Left ventricle myocardium inferior (tissue), 1 donor: ENCODE data around the gene SLC1A7. TPM values are rescaled to one million over a fixed set of nuclear protein-coding genes. Genes with fewer than 3 reads are reported as not detected.

ENCODE experiments used
- DNase-seq: peaks from one replicate; pipeline ENCODE4 v3.0.0-alpha.2; 2020
- H3K27ac ChIP-seq: fragments of 200-600 bp; replicated peaks from 2 replicates; pipeline ENCODE4 v1.8.0; 2021
- H3K27me3 ChIP-seq: fragments of 200-600 bp; 2 replicates; pipeline ENCODE4 v1.8.0; 2021; ENCODE audit warnings: low read depth
- H3K36me3 ChIP-seq: fragments of 200-600 bp; 2 replicates; pipeline ENCODE4 v1.8.0; 2021
- H3K4me1 ChIP-seq: fragments of 200-600 bp; 2 replicates; pipeline ENCODE4 v1.8.0; 2021
- H3K4me3 ChIP-seq: fragments of 200-600 bp; 2 replicates; pipeline ENCODE4 v1.8.0; 2021; ENCODE audit warnings: mild to moderate bottlenecking, moderate library complexity
- H3K9me3 ChIP-seq: fragments of 200-600 bp; replicated peaks from 2 replicates; pipeline ENCODE4 v1.8.0; 2021
- intact Hi-C: fragments of 100-400 bp; cut with micrococcal nuclease; formaldehyde crosslinking; loops from one replicate; pipeline ENCODE4 v1.11.0; 2022
- total RNA-seq: library from RNA; stranded (reverse); fragmentation: NEBNext Ultra II Directional; extraction: Animal tissue kit (Norgen Biotek cat#: 25700); gene quantifications from one replicate; pipeline ENCODE4 v1.2.1, GENCODE V29; 2021
- TF ChIP-seq, protein P1 (sequence below): fragments of 200-600 bp; IDR thresholded peaks from 2 replicates; pipeline ENCODE4 v1.8.0; 2021; ENCODE audit warnings: antibody characterized with exemption, mild to moderate bottlenecking, borderline replicate concordance
- donor health status: DM: no; HTN: yes; CAD: no; lungs with severe emphysema.

Gene SLC1A7
- total RNA-seq, 1 donor from 2014 or later, result 0.44 TPM

DNA sequence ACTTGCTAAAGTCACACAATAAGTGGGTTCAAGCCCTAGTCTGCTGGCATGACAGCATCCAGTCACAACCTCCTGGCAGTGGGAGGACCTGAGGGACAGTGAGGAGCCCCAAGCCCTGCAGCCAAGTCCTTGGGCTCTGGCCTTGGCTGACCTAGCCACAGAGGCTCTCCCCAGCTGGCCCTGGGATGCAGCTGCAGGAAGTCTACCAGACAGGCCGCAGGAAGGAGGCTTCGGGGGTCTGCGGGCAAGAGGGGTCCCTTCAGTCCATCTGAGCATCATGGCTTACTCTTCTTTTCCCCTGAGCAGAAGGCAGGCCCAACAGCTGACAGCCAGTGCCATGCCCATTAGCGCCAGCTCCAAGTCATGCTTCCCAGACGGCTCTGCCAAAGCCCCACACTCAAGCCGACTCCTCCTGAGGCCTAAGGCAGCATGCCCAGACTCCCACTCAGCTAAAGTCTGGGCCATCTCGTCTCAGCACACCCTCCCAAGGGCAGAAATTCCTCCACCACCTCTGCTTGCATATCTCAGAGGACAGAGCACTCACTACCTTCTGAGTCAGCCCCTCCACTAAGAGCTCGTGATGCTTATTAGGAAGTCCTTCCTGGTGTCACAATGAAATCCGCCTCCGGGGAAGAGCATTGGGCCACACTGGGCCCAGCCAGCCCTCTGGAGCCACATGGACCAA is 20.1 kb downstream of the SLC1A7 start:
- peak; percentile 68 for DNase-seq
- no peaks in the 10 kb centered on the region for H3K36me3 ChIP-seq
- peak overlapping the region; percentile 86 for H3K27ac ChIP-seq
- no peak overlapping the region for H3K4me3 ChIP-seq
- H3K4me1 ChIP-seq, result peaks cover 47% of the 10 kb centered on the region
- TF ChIP-seq, protein P1, sequence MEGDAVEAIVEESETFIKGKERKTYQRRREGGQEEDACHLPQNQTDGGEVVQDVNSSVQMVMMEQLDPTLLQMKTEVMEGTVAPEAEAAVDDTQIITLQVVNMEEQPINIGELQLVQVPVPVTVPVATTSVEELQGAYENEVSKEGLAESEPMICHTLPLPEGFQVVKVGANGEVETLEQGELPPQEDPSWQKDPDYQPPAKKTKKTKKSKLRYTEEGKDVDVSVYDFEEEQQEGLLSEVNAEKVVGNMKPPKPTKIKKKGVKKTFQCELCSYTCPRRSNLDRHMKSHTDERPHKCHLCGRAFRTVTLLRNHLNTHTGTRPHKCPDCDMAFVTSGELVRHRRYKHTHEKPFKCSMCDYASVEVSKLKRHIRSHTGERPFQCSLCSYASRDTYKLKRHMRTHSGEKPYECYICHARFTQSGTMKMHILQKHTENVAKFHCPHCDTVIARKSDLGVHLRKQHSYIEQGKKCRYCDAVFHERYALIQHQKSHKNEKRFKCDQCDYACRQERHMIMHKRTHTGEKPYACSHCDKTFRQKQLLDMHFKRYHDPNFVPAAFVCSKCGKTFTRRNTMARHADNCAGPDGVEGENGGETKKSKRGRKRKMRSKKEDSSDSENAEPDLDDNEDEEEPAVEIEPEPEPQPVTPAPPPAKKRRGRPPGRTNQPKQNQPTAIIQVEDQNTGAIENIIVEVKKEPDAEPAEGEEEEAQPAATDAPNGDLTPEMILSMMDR, result no peak
- intact Hi-C loops, result no loop called here
- H3K27me3 ChIP-seq, result peaks cover 6% of the 10 kb centered on the region
- H3K9me3 ChIP-seq, result no peaks in the 10 kb centered on the region

DNA sequence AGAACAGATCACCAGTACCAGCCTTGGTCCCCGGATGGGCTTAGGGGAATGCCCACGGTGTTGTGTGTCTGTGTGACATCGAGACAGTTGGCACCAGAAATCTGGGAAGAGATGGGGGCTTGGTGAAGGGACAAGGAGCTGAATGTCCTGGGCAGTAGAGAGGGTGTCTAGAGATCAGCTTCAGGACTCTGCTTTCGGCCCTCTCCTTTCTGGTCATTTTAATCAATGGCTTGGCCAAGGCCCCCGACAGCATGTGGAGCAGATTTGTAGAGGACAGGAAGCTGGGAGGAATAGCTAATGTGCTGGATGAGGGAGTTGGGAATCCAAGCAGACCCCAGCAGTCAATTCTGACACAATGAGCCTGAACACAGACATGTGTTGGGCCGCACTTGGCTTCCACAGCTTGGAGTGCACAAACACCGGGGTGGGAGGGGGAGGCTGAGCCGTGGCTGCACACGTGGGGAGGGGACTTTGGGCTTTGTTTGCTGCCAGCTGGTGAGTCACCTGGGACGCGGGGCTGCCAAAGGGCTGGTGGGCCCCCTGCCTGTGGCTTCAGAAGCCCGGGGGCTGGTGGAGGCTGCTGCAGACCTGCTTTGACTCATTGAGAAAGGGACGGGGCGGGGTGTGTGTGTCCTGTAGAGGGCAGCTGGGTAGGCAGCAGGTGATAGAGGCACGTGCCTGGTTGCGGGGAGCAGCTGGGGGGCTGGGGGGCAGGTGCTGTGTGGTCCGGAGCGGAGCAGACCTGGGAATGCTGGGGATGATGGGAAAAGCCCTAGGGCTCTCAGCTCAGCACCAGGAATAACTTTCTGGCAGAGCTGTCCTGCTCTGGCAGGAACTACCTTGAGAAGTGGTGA is 20.9 kb downstream of the SLC1A7 start:
- Histone ChIP-seq H3K27me3 (peaks cover 6% of the 10 kb centered on the region), H3K4me1 (peaks cover 47% of the 10 kb centered on the region), H3K36me3 (no peaks in the 10 kb centered on the region), H3K4me3 (no peak overlapping the region), H3K9me3 (no peaks in the 10 kb centered on the region), H3K27ac (peak overlapping the region; percentile 86)
- peak; percentile 69 for DNase-seq
- TF ChIP-seq, protein P1, result no peak
- intact Hi-C loops, result no loop called here

DNA sequence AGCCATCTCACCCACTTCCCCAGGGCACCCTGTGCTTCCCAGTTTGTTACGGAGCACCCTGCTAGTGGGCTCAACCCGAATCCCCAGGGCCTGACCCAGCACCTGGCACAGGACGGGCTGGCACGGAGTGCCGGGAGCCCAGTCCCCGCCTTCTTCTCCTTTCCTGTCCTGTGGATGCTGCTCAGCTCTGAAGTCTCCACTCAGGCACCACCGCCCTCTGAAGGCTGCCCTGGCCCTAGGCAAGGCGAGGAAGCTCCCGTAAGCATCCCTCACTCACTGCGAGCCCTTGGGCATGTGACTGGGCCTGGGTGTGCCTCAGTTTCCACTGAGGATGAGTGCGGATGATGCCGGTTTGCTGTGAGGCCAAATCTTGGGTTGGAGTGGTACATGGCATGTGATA is 21.8 kb downstream of the SLC1A7 start:
- H3K27me3 ChIP-seq, result peaks cover 6% of the 10 kb centered on the region
- H3K9me3 ChIP-seq, result no peaks in the 10 kb centered on the region
- DNase-seq, result no peak
- H3K27ac ChIP-seq, result peak overlapping the region; percentile 86
- intact Hi-C loops, result no loop called here
- H3K4me3 ChIP-seq, result no peak overlapping the region
- H3K4me1 ChIP-seq, result peaks cover 44% of the 10 kb centered on the region
- no peaks in the 10 kb centered on the region for H3K36me3 ChIP-seq
- TF ChIP-seq, protein P1, result no peak

DNA sequence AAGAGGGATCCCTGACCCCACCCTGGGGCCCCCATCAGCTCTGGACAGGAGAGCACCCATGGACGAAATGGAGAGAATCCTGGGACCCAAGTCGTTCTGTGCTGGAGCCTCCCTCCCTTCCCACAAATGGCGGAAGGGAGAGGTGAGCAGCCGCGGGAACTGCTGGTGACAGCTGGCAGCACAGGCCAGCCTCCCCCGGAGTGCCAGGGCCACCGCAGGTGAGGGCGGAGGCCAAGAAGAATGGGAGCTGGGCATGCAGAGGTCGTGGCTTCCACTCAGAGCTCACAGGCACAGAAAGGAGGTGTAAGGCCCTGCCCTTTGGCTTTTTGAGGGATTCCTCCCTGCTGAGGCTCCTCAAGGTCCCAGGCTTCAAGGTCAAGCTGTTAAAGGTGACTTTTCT is 24.6 kb downstream of the SLC1A7 start:
- H3K4me1 ChIP-seq, result peaks cover 22% of the 10 kb centered on the region
- intact Hi-C loops, result no loop called here
- no peaks in the 10 kb centered on the region for H3K9me3 ChIP-seq
- peaks cover 6% of the 10 kb centered on the region for H3K27me3 ChIP-seq
- DNase-seq, result no peak
- H3K4me3 ChIP-seq, result no peak overlapping the region
- TF ChIP-seq, protein P1, result no peak
- H3K27ac ChIP-seq, result no peak overlapping the region
- no peaks in the 10 kb centered on the region for H3K36me3 ChIP-seq

DNA sequence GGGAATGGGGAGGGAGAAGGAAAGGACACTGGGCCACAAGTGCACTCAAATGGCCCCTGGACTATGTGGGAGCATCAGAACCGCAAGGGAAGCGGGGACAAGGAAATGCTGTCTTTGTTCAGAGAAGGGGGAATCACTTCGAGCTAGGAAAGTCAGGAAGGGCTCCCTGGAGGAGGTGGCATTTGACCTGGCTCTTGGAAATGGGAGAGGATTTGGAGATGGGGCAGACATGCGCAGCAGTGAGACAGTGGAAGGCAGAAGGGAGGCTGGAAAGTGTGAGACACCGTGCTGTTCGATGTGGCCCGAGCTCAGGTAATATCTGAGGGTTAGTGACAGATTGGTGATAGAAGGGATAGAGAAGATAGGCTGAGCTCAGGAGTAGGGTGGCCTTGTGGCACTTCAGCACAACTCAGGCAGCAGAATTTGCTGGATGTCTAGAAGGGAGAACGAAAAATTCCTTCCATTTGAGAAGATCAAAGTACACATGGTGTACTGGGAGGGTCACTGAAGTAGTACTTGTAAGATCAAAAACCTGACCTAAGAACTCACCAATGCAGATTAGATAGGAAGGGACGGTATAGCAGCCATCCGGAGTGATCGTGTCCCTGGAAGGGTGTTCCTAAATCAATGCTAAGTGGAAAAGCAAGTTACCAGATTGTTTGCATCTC is 25.4 kb downstream of the SLC1A7 start:
- H3K27me3 ChIP-seq, result peaks cover 6% of the 10 kb centered on the region
- no peak overlapping the region for H3K27ac ChIP-seq
- H3K4me1 ChIP-seq, result peaks cover 14% of the 10 kb centered on the region
- no peaks in the 10 kb centered on the region for H3K36me3 ChIP-seq
- intact Hi-C loops, result no loop called here
- TF ChIP-seq, protein P1, result no peak
- no peak for DNase-seq
- H3K9me3 ChIP-seq, result peaks cover 6% of the 10 kb centered on the region
- H3K4me3 ChIP-seq, result no peak overlapping the region
